ENCODE data around the gene ARL5C.

The ARL5C gene

GRCh38 chr17:39192901-39193300 lies 26.9 kb upstream of the ARL5C start:
- no peak overlapping the region for H3K27ac ChIP-seq (ENCODE audit: low read depth, low read length)
- H3K36me3 ChIP-seq (ENCODE audit: insufficient read depth, low read length), result peaks cover 23% of the 10 kb centered on the region
- H3K9ac ChIP-seq (ENCODE audit: low read length), result no peak overlapping the region
- H3K4me1 ChIP-seq (ENCODE audit: insufficient read depth, low read length), result peaks cover 22% of the 10 kb centered on the region
- no peaks in the 10 kb centered on the region for H3K27me3 ChIP-seq (ENCODE audit: control insufficient read depth in 1 of 2, insufficient read depth in 2 of 2, low read length in 2 of 2)
- H3K4me3 ChIP-seq (ENCODE audit: low read depth in 1 of 2, low read length in 2 of 2), result no peak overlapping the region
- no peaks in the 10 kb centered on the region for H3K9me3 ChIP-seq (ENCODE audit: low read length)

- H3K27ac ChIP-seq (ENCODE audit: low read depth, low read length), result no peak overlapping the region
- H3K9ac ChIP-seq (ENCODE audit: low read length), result no peak overlapping the region
- H3K4me3 ChIP-seq (ENCODE audit: low read depth in 1 of 2, low read length in 2 of 2), result no peak overlapping the region
- no peaks in the 10 kb centered on the region for H3K27me3 ChIP-seq (ENCODE audit: control insufficient read depth in 1 of 2, insufficient read depth in 2 of 2, low read length in 2 of 2)
- peaks cover 27% of the 10 kb centered on the region for H3K36me3 ChIP-seq (ENCODE audit: insufficient read depth, low read length)
- H3K4me1 ChIP-seq (ENCODE audit: insufficient read depth, low read length), result peaks cover 20% of the 10 kb centered on the region
- no peaks in the 10 kb centered on the region for H3K9me3 ChIP-seq (ENCODE audit: low read length)
Observed at GRCh38 chr17:39191750-39192510, 26.0 kb upstream of the ARL5C start.

GRCh38 chr17:39187152-39187830 lies 21.3 kb upstream of the ARL5C start:
- no peak overlapping the region for H3K27ac ChIP-seq (ENCODE audit: low read depth, low read length)
- H3K9me3 ChIP-seq (ENCODE audit: low read length), result no peaks in the 10 kb centered on the region
- H3K36me3 ChIP-seq (ENCODE audit: insufficient read depth, low read length), result peaks cover 48% of the 10 kb centered on the region
- H3K9ac ChIP-seq (ENCODE audit: low read length), result no peak overlapping the region
- H3K27me3 ChIP-seq (ENCODE audit: control insufficient read depth in 1 of 2, insufficient read depth in 2 of 2, low read length in 2 of 2), result no peaks in the 10 kb centered on the region
- no peaks in the 10 kb centered on the region for H3K4me1 ChIP-seq (ENCODE audit: insufficient read depth, low read length)
- no peak overlapping the region for H3K4me3 ChIP-seq (ENCODE audit: low read depth in 1 of 2, low read length in 2 of 2)

GRCh38 chr17:39186481-39187002 lies 20.6 kb upstream of the ARL5C start:
- H3K27ac ChIP-seq (ENCODE audit: low read depth, low read length), result no peak overlapping the region
- H3K9me3 ChIP-seq (ENCODE audit: low read length), result no peaks in the 10 kb centered on the region
- no peaks in the 10 kb centered on the region for H3K27me3 ChIP-seq (ENCODE audit: control insufficient read depth in 1 of 2, insufficient read depth in 2 of 2, low read length in 2 of 2)
- H3K36me3 ChIP-seq (ENCODE audit: insufficient read depth, low read length), result peaks cover 40% of the 10 kb centered on the region
- H3K4me1 ChIP-seq (ENCODE audit: insufficient read depth, low read length), result no peaks in the 10 kb centered on the region
- H3K4me3 ChIP-seq (ENCODE audit: low read depth in 1 of 2, low read length in 2 of 2), result no peak overlapping the region
- H3K9ac ChIP-seq (ENCODE audit: low read length), result no peak overlapping the region

GRCh38 chr17:39183720-39184119 lies 17.8 kb upstream of the ARL5C start:
- no peak overlapping the region for H3K4me3 ChIP-seq (ENCODE audit: low read depth in 1 of 2, low read length in 2 of 2)
- no peaks in the 10 kb centered on the region for H3K27me3 ChIP-seq (ENCODE audit: control insufficient read depth in 1 of 2, insufficient read depth in 2 of 2, low read length in 2 of 2)
- peaks cover 36% of the 10 kb centered on the region for H3K36me3 ChIP-seq (ENCODE audit: insufficient read depth, low read length)
- H3K9ac ChIP-seq (ENCODE audit: low read length), result no peak overlapping the region
- no peaks in the 10 kb centered on the region for H3K9me3 ChIP-seq (ENCODE audit: low read length)
- no peaks in the 10 kb centered on the region for H3K4me1 ChIP-seq (ENCODE audit: insufficient read depth, low read length)
- H3K27ac ChIP-seq (ENCODE audit: low read depth, low read length), result no peak overlapping the region

GRCh38 chr17:39183045-39183444 lies 17.1 kb upstream of the ARL5C start:
- Histone ChIP-seq H3K27me3 (ENCODE audit: control insufficient read depth in 1 of 2, insufficient read depth in 2 of 2, low read length in 2 of 2) (no peaks in the 10 kb centered on the region), H3K9ac (ENCODE audit: low read length) (no peak overlapping the region), H3K4me1 (ENCODE audit: insufficient read depth, low read length) (no peaks in the 10 kb centered on the region), H3K4me3 (ENCODE audit: low read depth in 1 of 2, low read length in 2 of 2) (no peak overlapping the region), H3K36me3 (ENCODE audit: insufficient read depth, low read length) (peaks cover 36% of the 10 kb centered on the region), H3K27ac (ENCODE audit: low read depth, low read length) (no peak overlapping the region), H3K9me3 (ENCODE audit: low read length) (no peaks in the 10 kb centered on the region)

- no peak overlapping the region for H3K27ac ChIP-seq (ENCODE audit: low read depth, low read length)
Observed at GRCh38 chr17:39181303-39181702, 15.3 kb upstream of the ARL5C start.

GRCh38 chr17:39178536-39178935 lies 12.6 kb upstream of the ARL5C start:
- H3K36me3 ChIP-seq (ENCODE audit: insufficient read depth, low read length), result peaks cover 5% of the 10 kb centered on the region
- no peak overlapping the region for H3K9ac ChIP-seq (ENCODE audit: low read length)
- no peak overlapping the region for H3K4me3 ChIP-seq (ENCODE audit: low read depth in 1 of 2, low read length in 2 of 2)
- H3K27me3 ChIP-seq (ENCODE audit: control insufficient read depth in 1 of 2, insufficient read depth in 2 of 2, low read length in 2 of 2), result no peaks in the 10 kb centered on the region
- H3K4me1 ChIP-seq (ENCODE audit: insufficient read depth, low read length), result no peaks in the 10 kb centered on the region
- no peaks in the 10 kb centered on the region for H3K9me3 ChIP-seq (ENCODE audit: low read length)
- H3K27ac ChIP-seq (ENCODE audit: low read depth, low read length), result no peak overlapping the region

More at GRCh38 chr17:39181303-39181702, 15.3 kb upstream of the ARL5C start:
- H3K4me3 ChIP-seq (ENCODE audit: low read depth in 1 of 2, low read length in 2 of 2), result no peak overlapping the region
- no peak overlapping the region for H3K9ac ChIP-seq (ENCODE audit: low read length)
- no peaks in the 10 kb centered on the region for H3K9me3 ChIP-seq (ENCODE audit: low read length)
- no peaks in the 10 kb centered on the region for H3K27me3 ChIP-seq (ENCODE audit: control insufficient read depth in 1 of 2, insufficient read depth in 2 of 2, low read length in 2 of 2)
- peaks cover 26% of the 10 kb centered on the region for H3K36me3 ChIP-seq (ENCODE audit: insufficient read depth, low read length)
- no peaks in the 10 kb centered on the region for H3K4me1 ChIP-seq (ENCODE audit: insufficient read depth, low read length)

- peaks cover 4% of the 10 kb centered on the region for H3K36me3 ChIP-seq (ENCODE audit: insufficient read depth, low read length)
- H3K4me3 ChIP-seq (ENCODE audit: low read depth in 1 of 2, low read length in 2 of 2), result no peak overlapping the region
- H3K27me3 ChIP-seq (ENCODE audit: control insufficient read depth in 1 of 2, insufficient read depth in 2 of 2, low read length in 2 of 2), result no peaks in the 10 kb centered on the region
- no peak overlapping the region for H3K27ac ChIP-seq (ENCODE audit: low read depth, low read length)
- H3K9me3 ChIP-seq (ENCODE audit: low read length), result no peaks in the 10 kb centered on the region
- no peaks in the 10 kb centered on the region for H3K4me1 ChIP-seq (ENCODE audit: insufficient read depth, low read length)
- no peak overlapping the region for H3K9ac ChIP-seq (ENCODE audit: low read length)
Observed at GRCh38 chr17:39177256-39177655, 11.3 kb upstream of the ARL5C start.

- no peaks in the 10 kb centered on the region for H3K27me3 ChIP-seq (ENCODE audit: control insufficient read depth in 1 of 2, insufficient read depth in 2 of 2, low read length in 2 of 2)
- peaks cover 4% of the 10 kb centered on the region for H3K36me3 ChIP-seq (ENCODE audit: insufficient read depth, low read length)
- H3K9me3 ChIP-seq (ENCODE audit: low read length), result no peaks in the 10 kb centered on the region
- no peaks in the 10 kb centered on the region for H3K4me1 ChIP-seq (ENCODE audit: insufficient read depth, low read length)
- H3K4me3 ChIP-seq (ENCODE audit: low read depth in 1 of 2, low read length in 2 of 2), result no peak overlapping the region
- H3K27ac ChIP-seq (ENCODE audit: low read depth, low read length), result no peak overlapping the region
- no peak overlapping the region for H3K9ac ChIP-seq (ENCODE audit: low read length)
Observed at GRCh38 chr17:39175695-39176093, 9.7 kb upstream of the ARL5C start.

GRCh38 chr17:39174920-39175694 lies 9.1 kb upstream of the ARL5C start:
- H3K4me1 ChIP-seq (ENCODE audit: insufficient read depth, low read length), result no peaks in the 10 kb centered on the region
- H3K9ac ChIP-seq (ENCODE audit: low read length), result no peak overlapping the region
- no peaks in the 10 kb centered on the region for H3K9me3 ChIP-seq (ENCODE audit: low read length)
- H3K4me3 ChIP-seq (ENCODE audit: low read depth in 1 of 2, low read length in 2 of 2), result no peak overlapping the region
- H3K27me3 ChIP-seq (ENCODE audit: control insufficient read depth in 1 of 2, insufficient read depth in 2 of 2, low read length in 2 of 2), result no peaks in the 10 kb centered on the region
- no peak overlapping the region for H3K27ac ChIP-seq (ENCODE audit: low read depth, low read length)
- H3K36me3 ChIP-seq (ENCODE audit: insufficient read depth, low read length), result peaks cover 4% of the 10 kb centered on the region

Data from muscle layer of colon (tissue), 2 donors.